Fibroblast of mammary gland (primary cell): Measurements from ENCODE around the gene PRSS50.
"Not testable (repeated sequence)": the region's sequence is repeated elsewhere in the genome, so short reads cannot be mapped to it uniquely, and the experiment has no call there.

Source experiments
- DNase-seq: peaks from one replicate; pipeline ENCODE4 v3.0.0-alpha.2; 2010; ENCODE audit warnings: low read depth
- H3K4me3 ChIP-seq: 2 replicates; pipeline ENCODE4 v1.5.1; 2011; ENCODE audit warnings: low read depth, mild to moderate bottlenecking, low read length, moderate library complexity; ENCODE audit not compliant: control insufficient read depth
- CTCF ChIP-seq: conservative IDR thresholded peaks from 2 replicates; pipeline ENCODE4 v1.5.1; 2011; ENCODE audit warnings: low read depth, low read length, inconsistent platforms; ENCODE audit not compliant: control insufficient read depth, insufficient read depth

PRSS50 gene

GRCh38 chr3:46750555-46751038 lies 32.9 kb upstream of the PRSS50 start:
- no peak overlapping the region for H3K4me3 ChIP-seq
- DNase-seq = no peak
- no peak for TF ChIP-seq CTCF

- H3K4me3 ChIP-seq = no peak overlapping the region
- no peak for DNase-seq
- TF ChIP-seq CTCF = no peak
Observed at GRCh38 chr3:46749129-46749528, 31.5 kb upstream of the PRSS50 start.

GRCh38 chr3:46748170-46748569 lies 30.5 kb upstream of the PRSS50 start:
- TF ChIP-seq CTCF = no peak
- no peak for DNase-seq
- no peak overlapping the region for H3K4me3 ChIP-seq

GRCh38 chr3:46746711-46747110 lies 29.0 kb upstream of the PRSS50 start:
- no peak overlapping the region for H3K4me3 ChIP-seq
- TF ChIP-seq CTCF = no peak
- no peak for DNase-seq

GRCh38 chr3:46742992-46743585 lies 25.4 kb upstream of the PRSS50 start:
- DNase-seq = no peak
- H3K4me3 ChIP-seq = no peak overlapping the region
- no peak for TF ChIP-seq CTCF

GRCh38 chr3:46739565-46739964 lies 21.9 kb upstream of the PRSS50 start:
- H3K4me3 ChIP-seq, DNase-seq: not testable (repeated sequence)

- H3K4me3 ChIP-seq = no peak overlapping the region
- no peak for DNase-seq
- no peak for TF ChIP-seq CTCF
Observed at GRCh38 chr3:46737329-46737731, 19.7 kb upstream of the PRSS50 start.
